Myocyte (in vitro differentiated cells): ENCODE data around the gene NDRG3. TPM values are rescaled to one million over a fixed set of nuclear protein-coding genes. Genes with fewer than 3 reads are reported as not detected.
"Not testable (repeated sequence)": the region's sequence is repeated elsewhere in the genome, so short reads cannot be mapped to it uniquely, and the experiment has no call there.

Experiments
- DNase-seq: peaks from one replicate; pipeline ENCODE4 v3.0.0-alpha.2; 2012; ENCODE audit warnings: low read depth
- total RNA-seq: library from RNA; depleted of rRNA; stranded (reverse); fragments of >200 nt; gene quantifications from 2 replicates; pipeline ENCODE4 v1.2.3, GENCODE V29; 2014

The NDRG3 gene
- total RNA-seq, 1 donor from 2014 or later = 15.6 TPM

DNA sequence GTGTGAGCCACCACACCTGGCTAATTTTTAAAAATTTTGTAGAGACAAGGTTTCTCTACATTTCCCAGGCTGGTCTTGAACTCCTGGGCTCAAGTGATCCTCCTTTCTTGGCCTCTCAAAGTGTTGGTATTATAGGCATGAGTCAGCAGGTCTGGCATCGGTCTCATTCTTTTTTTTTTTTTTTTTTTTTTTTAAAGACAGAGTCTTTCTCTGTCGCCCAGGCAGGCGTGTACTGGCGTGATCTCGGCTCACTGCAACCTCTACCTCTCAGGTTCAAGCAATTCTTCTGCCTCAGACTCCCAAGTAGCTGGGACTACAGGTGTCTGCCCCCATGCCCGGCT, 137.5 kb downstream of the NDRG3 start:
- not testable (repeated sequence) for DNase-seq

DNA sequence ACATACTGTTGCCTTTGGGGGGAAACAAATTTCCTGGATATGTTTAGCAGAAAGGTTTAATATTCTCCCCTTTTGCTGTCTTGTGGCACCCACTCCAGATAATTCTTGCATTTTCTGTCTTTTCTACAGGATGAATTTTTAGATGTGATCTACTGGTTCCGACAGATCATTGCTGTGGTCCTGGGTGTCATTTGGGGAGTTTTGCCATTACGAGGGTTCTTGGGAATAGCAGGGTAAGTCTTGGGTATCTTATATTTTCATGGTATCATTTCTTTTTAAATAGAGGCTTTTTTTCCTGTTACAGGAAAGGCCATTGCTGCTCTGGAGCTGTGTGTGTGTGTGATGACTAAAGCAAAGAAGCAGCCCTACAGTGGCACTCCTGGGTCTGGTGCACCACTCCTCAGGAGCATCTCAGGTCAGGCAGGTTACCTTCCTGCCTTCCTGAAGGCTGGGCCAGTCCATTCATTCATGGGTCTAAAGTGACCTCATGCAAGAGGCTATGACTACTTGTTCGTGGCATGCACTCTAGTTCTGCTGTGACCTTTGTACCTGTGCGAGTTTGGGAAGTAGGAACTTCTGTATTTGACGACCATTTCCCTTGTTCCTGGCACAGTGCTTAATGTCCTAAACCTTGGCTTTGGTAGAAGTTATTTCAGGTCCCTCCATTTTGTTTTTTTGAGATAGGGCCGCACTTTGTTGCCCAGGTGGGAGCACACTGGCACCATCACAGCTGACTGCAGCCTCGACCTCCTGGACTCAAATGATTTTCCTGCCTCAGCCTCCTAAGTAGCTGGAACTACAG, 138.1 kb downstream of the NDRG3 start:
- no peak for DNase-seq

- no peak for DNase-seq
Measured at GRCh38 chr20:36606158-36607066, 139.5 kb downstream of the NDRG3 start.

DNA sequence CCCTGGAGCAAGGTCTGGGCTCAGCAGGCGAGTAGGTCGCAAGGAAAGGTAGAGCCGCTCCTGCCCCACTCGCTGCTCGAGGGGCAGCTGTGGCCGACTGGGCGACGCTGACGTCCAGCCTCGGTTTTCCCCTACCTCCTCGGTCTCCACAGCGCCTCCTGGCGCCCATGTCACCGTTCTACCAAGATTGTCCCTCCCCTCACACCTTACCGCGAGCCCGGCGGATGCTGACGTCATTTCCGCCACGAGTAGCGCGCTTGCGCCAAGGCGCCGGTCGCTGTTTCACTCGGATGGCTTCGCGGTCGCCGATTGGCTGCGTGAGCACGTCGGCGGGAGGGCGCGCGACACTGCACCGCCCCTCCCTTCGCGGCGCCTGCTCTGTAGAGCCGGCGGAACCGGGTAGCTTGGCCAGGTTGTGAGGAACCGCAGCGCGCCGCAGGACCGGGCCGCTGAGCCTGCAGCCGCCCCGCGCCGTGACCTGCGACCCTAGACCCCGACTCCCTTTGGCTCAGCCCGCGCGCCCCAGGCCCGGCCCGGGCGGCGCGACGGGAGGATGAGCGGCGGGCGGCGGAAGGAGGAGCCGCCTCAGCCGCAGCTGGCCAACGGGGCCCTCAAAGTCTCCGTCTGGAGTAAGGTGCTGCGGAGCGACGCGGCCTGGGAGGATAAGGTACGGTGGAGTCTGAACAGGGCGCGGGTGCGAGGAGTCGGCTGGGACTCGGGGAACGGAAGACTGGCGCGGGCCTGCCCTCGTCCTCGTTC, 140.3 kb downstream of the NDRG3 start, which contains the start of gene RAB5IF:
RAB5IF (plus strand) TSS at position 381 of the 759 bp plus-strand sequence; CDS start at position 554, 173 bp downstream.
- DNase-seq = peak; percentile 99

- DNase-seq = no peak
Measured at GRCh38 chr20:36604952-36605398, 140.9 kb downstream of the NDRG3 start.

Other genes with a start within 250 kb of the NDRG3 start
- gene MYL9, start 204.6 kb downstream of the NDRG3 start, total RNA-seq = 162 and 190 TPM in 2 replicates
- gene TGIF2, start 172.5 kb downstream of the NDRG3 start, total RNA-seq = 11.3 and 22.1 TPM in 2 replicates
- gene RAB5IF, start 140.3 kb downstream of the NDRG3 start, total RNA-seq = 98.3 and 107 TPM in 2 replicates
- not detected in 2 replicates for gene SLA2, start 99.9 kb downstream of the NDRG3 start, total RNA-seq
- 4.6 and 8.4 TPM in 2 replicates for gene DSN1, start 27.7 kb upstream of the NDRG3 start, total RNA-seq
- gene TLDC2, start 130.0 kb upstream of the NDRG3 start, total RNA-seq = not detected in 2 replicates
- gene SAMHD1, start 205.6 kb upstream of the NDRG3 start, total RNA-seq = 15.9 and 20.8 TPM in 2 replicates